Kidney epithelial cell (primary cell): Measurements from ENCODE around the gene MT1F. TPM values are rescaled to one million over a fixed set of nuclear protein-coding genes. Genes with fewer than 3 reads are reported as not detected.
"Not testable (repeated sequence)": the region's sequence is repeated elsewhere in the genome, so short reads cannot be mapped to it uniquely, and the experiment has no call there.

Experiments
- DNase-seq: peaks from one replicate; pipeline ENCODE4 v3.0.0-alpha.2; 2010; ENCODE audit warnings: low read depth
- H3K27me3 ChIP-seq: 2 replicates; pipeline ENCODE4 v1.6.0; 2011; ENCODE audit warnings: low read length; ENCODE audit not compliant: control insufficient read depth, insufficient read depth
- H3K36me3 ChIP-seq: 2 replicates; pipeline ENCODE4 v1.5.1; 2011; ENCODE audit warnings: low read length; ENCODE audit not compliant: control insufficient read depth, insufficient read depth
- H3K4me3 ChIP-seq: 2 replicates; pipeline ENCODE4 v1.5.1; 2011; ENCODE audit warnings: low read depth, mild to moderate bottlenecking, control low read depth, low read length
- CTCF ChIP-seq: IDR thresholded peaks from 2 replicates; pipeline ENCODE4 v1.5.1; 2011; ENCODE audit warnings: mild to moderate bottlenecking, moderate library complexity, low read length, control low read depth, inconsistent platforms; ENCODE audit not compliant: insufficient read depth, poor library complexity, severe bottlenecking
- total RNA-seq: library from RNA; depleted of rRNA; stranded (reverse); fragments of >200 nt; gene quantifications from 2 replicates; pipeline ENCODE4 v1.2.3, GENCODE V29; 2015

The MT1F gene
- total RNA-seq, 1 donor from 2014 or later = 9.4 TPM

DNA sequence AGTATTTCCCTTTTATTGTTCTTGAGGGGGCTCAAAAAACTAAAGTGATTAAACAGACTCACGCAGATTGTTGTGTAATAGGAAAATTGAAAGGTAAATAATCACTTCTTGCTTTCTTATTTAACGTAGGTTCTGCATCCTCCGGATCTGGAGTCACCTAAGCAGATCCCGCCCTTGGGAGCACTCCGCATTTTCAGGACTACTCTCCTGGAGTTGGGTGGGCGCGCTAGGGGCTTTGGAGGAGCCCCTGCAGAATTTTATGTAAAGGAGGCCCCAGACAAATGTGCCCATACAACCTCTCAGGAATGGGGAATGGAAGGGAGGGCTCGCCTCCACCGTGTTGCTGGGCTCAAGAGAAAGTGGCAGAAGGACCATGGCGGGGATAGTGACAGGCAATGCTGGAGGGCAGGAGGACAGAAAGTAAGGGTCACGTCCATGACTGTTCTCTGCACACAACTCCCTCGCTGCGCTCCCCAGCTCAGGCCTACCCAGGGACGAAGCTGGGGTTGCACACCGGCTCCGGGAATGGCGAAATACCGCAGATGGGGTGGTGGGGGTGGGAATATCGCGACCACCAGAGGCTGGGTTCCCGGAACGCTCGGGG is 41.0 kb upstream of the MT1F start:
- DNase-seq = no peak
- Histone ChIP-seq H3K4me3 (peak overlapping the region; percentile 35), H3K36me3 (no peaks in the 10 kb centered on the region), H3K27me3 (no peaks in the 10 kb centered on the region)
- TF ChIP-seq CTCF = no peak

- peak overlapping the region; percentile 35 for H3K4me3 ChIP-seq
- H3K27me3 ChIP-seq = no peaks in the 10 kb centered on the region
- no peak for TF ChIP-seq CTCF
- no peak for DNase-seq
- no peaks in the 10 kb centered on the region for H3K36me3 ChIP-seq
These were observed 40.3 kb upstream of the MT1F start for GRCh38 chr16:56617212-56618085.

DNA sequence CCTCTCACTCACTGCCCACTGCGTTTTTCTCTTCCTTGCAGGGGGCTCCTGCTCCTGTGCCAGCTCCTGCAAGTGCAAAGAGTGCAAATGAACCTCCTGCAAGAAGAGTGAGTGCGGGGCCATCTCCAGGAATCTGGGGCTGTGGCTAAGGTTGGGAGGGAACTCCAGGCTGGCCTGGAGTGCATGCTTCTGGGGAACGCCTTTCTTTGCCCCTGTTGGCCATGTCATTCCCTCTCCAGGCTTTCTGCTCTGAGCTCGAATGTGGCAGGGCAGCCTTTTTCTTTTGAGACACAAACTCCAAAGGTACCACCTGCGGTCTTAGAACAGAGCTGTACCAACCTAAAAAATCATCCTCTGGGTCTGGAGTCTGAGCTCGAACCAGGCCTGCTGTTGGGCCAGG is 39.6 kb upstream of the MT1F start:
- Histone ChIP-seq H3K27me3 (no peaks in the 10 kb centered on the region), H3K4me3 (peak overlapping the region; percentile 35), H3K36me3 (no peaks in the 10 kb centered on the region)
- no peak for TF ChIP-seq CTCF
- DNase-seq = no peak

- TF ChIP-seq CTCF = no peak
- DNase-seq = no peak
- no peaks in the 10 kb centered on the region for H3K27me3 ChIP-seq
- no peaks in the 10 kb centered on the region for H3K36me3 ChIP-seq
- H3K4me3 ChIP-seq = no peak overlapping the region
These were observed 37.3 kb upstream of the MT1F start for GRCh38 chr16:56620339-56620897.

DNA sequence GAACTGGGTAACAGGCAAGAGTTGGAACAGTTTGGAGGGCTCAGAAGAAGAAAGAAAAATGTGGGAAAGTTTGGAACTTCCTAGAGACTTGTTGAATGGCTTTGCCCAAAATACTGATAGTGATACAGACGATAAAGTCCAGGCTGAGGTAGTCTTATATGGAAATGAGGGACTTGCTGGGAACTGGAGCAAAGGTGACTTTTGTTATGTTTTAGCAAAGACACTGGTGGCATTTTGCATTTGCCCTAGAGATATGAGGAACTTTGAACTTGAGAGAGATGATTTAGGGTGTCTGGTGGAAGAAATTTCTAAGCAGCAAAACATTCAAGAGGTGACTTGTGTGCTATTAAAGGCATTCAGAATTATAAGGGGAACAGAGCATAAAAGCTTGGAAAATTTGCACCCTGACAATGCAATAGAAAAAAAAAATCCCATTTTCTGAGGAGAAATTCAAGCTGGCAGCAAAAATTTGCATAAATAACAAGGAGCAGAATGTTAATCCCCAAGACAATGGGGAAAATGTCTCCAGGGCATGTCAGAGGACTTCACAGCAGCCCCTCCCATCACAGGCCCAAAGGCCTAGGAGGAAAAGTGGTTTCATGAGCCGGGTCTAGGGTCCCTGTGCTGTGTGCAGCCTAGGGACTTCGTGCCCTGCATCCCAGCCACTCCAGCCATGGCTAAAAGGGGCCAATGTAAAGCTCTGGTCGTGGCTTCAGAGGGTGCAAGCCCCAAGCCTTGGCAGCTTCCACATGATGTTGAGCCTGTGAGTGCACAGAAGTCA is 35.9 kb upstream of the MT1F start:
- H3K27me3 ChIP-seq, DNase-seq, H3K4me3 ChIP-seq, H3K36me3 ChIP-seq: not testable (repeated sequence)

- not testable (repeated sequence) for H3K27me3 ChIP-seq, DNase-seq, H3K36me3 ChIP-seq, H3K4me3 ChIP-seq
These were observed 34.6 kb upstream of the MT1F start for GRCh38 chr16:56623184-56623583.
